CD14-positive monocyte (primary cell): ENCODE measurements around the gene ARRDC1. TPM values are rescaled to one million over a fixed set of nuclear protein-coding genes. Genes with fewer than 3 reads are reported as not detected.

Experiments
- DNase-seq, 3 donors: peaks; one replicate each; pipeline ENCODE4 v3.0.0-alpha.2; 2011 to 2022
- H2AFZ ChIP-seq: 2 replicates; pipeline ENCODE4 v1.6.0; 2012; ENCODE audit warnings: mild to moderate bottlenecking, low read depth, low read length, inconsistent platforms; ENCODE audit not compliant: insufficient read depth, poor library complexity, severe bottlenecking
- H3K27ac ChIP-seq, 2 donors: 1 replicate in 1 of 2; 2 replicates in 1 of 2; pipeline ENCODE4 v1.5.1; 2012 to 2013; ENCODE audit warnings: low read length in 2 of 2, control low read depth in 1 of 2, inconsistent platforms in 1 of 2, low read depth in 1 of 2, mild to moderate bottlenecking in 1 of 2
- H3K27me3 ChIP-seq, 2 donors: one replicate each; pipeline versions ENCODE4 v1.6.0 to v1.6.1; 2011 to 2013; ENCODE audit warnings: low read length in 2 of 2; ENCODE audit not compliant: control insufficient read depth in 2 of 2, insufficient read depth in 2 of 2
- H3K36me3 ChIP-seq, 2 donors: replicated peaks in 1 of 2; 1 replicate in 1 of 2; 2 replicates in 1 of 2; pipeline versions ENCODE4 v1.5.1 to v1.6.1; 2012 to 2013; ENCODE audit warnings: low read length in 2 of 2, control low read depth in 1 of 2, inconsistent platforms in 1 of 2, mild to moderate bottlenecking in 1 of 2; ENCODE audit not compliant: insufficient read depth in 2 of 2, control insufficient read depth in 1 of 2
- H3K4me1 ChIP-seq, 2 donors: 1 replicate in 1 of 2; 2 replicates in 1 of 2; pipeline versions ENCODE4 v1.5.1 to v1.6.1; 2012 to 2013; ENCODE audit warnings: low read length in 2 of 2, control low read depth in 1 of 2, inconsistent platforms in 1 of 2, mild to moderate bottlenecking in 1 of 2, moderate library complexity in 1 of 2; ENCODE audit not compliant: insufficient read depth in 2 of 2, control insufficient read depth in 1 of 2
- H3K4me2 ChIP-seq: replicated peaks from 2 replicates; pipeline ENCODE3; 2012; ENCODE audit warnings: low read length, moderate library complexity, mild to moderate bottlenecking; ENCODE audit not compliant: poor library complexity, severe bottlenecking; ENCODE audit errors: extremely low read depth
- H3K4me3 ChIP-seq, 3 experiments: fragments of 200-600 bp in 1 of 3; sonication (generic) in 1 of 3; replicated peaks in 1 of 3; 1 replicate in 2 of 3; 2 replicates in 1 of 3; pipeline ENCODE4 v1.5.1; 2011 to 2013; ENCODE audit warnings: low read length in 3 of 3, mild to moderate bottlenecking in 3 of 3, control low read depth in 2 of 3, low read depth in 2 of 3, inconsistent platforms in 1 of 3, moderate library complexity in 1 of 3
- H3K79me2 ChIP-seq: 2 replicates; pipeline ENCODE4 v1.6.0; 2012; ENCODE audit warnings: mild to moderate bottlenecking, control low read depth, inconsistent platforms, low read length, moderate library complexity; ENCODE audit not compliant: insufficient read depth
- H3K9ac ChIP-seq: 2 replicates; pipeline ENCODE4 v1.6.0; 2017; ENCODE audit warnings: low read length, mild to moderate bottlenecking; ENCODE audit not compliant: insufficient read depth, poor library complexity, severe bottlenecking
- H3K9me3 ChIP-seq, 2 donors: replicated peaks in 1 of 2; 1 replicate in 1 of 2; 2 replicates in 1 of 2; pipeline versions ENCODE4 v1.5.1 to v1.6.1; 2012 to 2013; ENCODE audit warnings: low read length in 2 of 2, control low read depth in 1 of 2; ENCODE audit not compliant: control insufficient read depth in 1 of 2, insufficient read depth in 1 of 2
- H4K20me1 ChIP-seq: 2 replicates; pipeline ENCODE4 v1.6.0; 2012; ENCODE audit warnings: mild to moderate bottlenecking, low read length, control low read depth, moderate library complexity; ENCODE audit not compliant: insufficient read depth
- H3K27ac Mint-ChIP-seq, 7 donors: one replicate each; pipeline ENCODE4 v1.8.0; 2020; ENCODE audit warnings: mild to moderate bottlenecking in 7 of 7, mixed read lengths in 7 of 7, moderate library complexity in 6 of 7, inconsistent platforms in 2 of 7
- H3K27me3 Mint-ChIP-seq, 3 donors: one replicate each; pipeline ENCODE4 v1.8.0; 2021 to 2022; ENCODE audit warnings: low read depth in 3 of 3, mild to moderate bottlenecking in 3 of 3, mixed read lengths in 3 of 3, moderate library complexity in 3 of 3, inconsistent platforms in 1 of 3
- H3K36me3 Mint-ChIP-seq, 2 donors: one replicate each; pipeline ENCODE4 v1.8.0; 2020; ENCODE audit warnings: mixed read lengths in 2 of 2, inconsistent platforms in 1 of 2, mild to moderate bottlenecking in 1 of 2
- H3K4me1 Mint-ChIP-seq: one replicate; pipeline ENCODE4 v1.8.0; 2020; ENCODE audit warnings: mild to moderate bottlenecking, mixed read lengths
- H3K4me3 Mint-ChIP-seq, 2 donors: one replicate each; pipeline ENCODE4 v1.8.0; 2020; ENCODE audit warnings: mild to moderate bottlenecking in 2 of 2, mixed read lengths in 2 of 2, moderate library complexity in 1 of 2
- H3K9me3 Mint-ChIP-seq, 7 donors: one replicate each; pipeline ENCODE4 v1.8.0; 2020 to 2022; ENCODE audit warnings: mixed read lengths in 7 of 7, mild to moderate bottlenecking in 6 of 7, moderate library complexity in 6 of 7, inconsistent platforms in 2 of 7
- WGBS: methylation state at CpG from one replicate; pipeline ENCODE4 v1.1.5; 2013; ENCODE audit warnings: missing lambda C conversion rate; ENCODE audit not compliant: insufficient coverage; 5-methylcytosine and 5-hydroxymethylcytosine counted together
- intact Hi-C, 2 donors: fragments of 100-400 bp; cut with micrococcal nuclease; formaldehyde crosslinking; loops; one replicate each; pipeline versions ENCODE4 v1.15.0 to v1.15.1; 2023
- polyA plus RNA-seq, 3 donors: library from polyadenylated mRNA; depleted of rRNA in 1 of 3; unstranded in 2 of 3; stranded (reverse) in 1 of 3; fragments of 300-500 nt in 2 of 3; fragments of >200 nt in 1 of 3; fragmentation: Illumina TruSeq in 2 of 3; gene quantifications; 1 replicate in 2 of 3; 2 replicates in 1 of 3; pipeline ENCODE4 v1.2.3, GENCODE V29; 2012 to 2021
- TF ChIP-seq, protein P1 (sequence below): fragments of 200-600 bp; IDR thresholded peaks from one replicate; pipeline ENCODE4 v1.8.0; 2022; ENCODE audit warnings: antibody characterized with exemption, mild to moderate bottlenecking

Gene ARRDC1
- polyA plus RNA-seq, 3 donors, result 83.2 to 454 (median 87.6) TPM

- peaks cover 27% of the 10 kb centered on the region for H3K4me1 Mint-ChIP-seq
- Histone ChIP-seq H3K4me3 (no peak overlapping the region), H3K9me3 (no peaks in the 10 kb centered on the region), H3K36me3 (peaks cover 34 to 44% of the 10 kb centered on the region in 2 donors), H2AFZ (no peak overlapping the region), H3K9ac (no peak overlapping the region), H3K27ac (no peak overlapping the region), H3K27me3 (no peaks in the 10 kb centered on the region), H3K79me2 (peaks cover 32% of the 10 kb centered on the region), H3K4me2 (no peak overlapping the region), H3K4me1 (peaks cover 14 to 28% of the 10 kb centered on the region in 2 donors), H4K20me1 (peaks cover 37% of the 10 kb centered on the region)
- peaks cover 0 to 2% (median 0%) of the 10 kb centered on the region in 3 donors for H3K27me3 Mint-ChIP-seq
- no peak overlapping the region for H3K27ac Mint-ChIP-seq
- TF ChIP-seq, protein P1, sequence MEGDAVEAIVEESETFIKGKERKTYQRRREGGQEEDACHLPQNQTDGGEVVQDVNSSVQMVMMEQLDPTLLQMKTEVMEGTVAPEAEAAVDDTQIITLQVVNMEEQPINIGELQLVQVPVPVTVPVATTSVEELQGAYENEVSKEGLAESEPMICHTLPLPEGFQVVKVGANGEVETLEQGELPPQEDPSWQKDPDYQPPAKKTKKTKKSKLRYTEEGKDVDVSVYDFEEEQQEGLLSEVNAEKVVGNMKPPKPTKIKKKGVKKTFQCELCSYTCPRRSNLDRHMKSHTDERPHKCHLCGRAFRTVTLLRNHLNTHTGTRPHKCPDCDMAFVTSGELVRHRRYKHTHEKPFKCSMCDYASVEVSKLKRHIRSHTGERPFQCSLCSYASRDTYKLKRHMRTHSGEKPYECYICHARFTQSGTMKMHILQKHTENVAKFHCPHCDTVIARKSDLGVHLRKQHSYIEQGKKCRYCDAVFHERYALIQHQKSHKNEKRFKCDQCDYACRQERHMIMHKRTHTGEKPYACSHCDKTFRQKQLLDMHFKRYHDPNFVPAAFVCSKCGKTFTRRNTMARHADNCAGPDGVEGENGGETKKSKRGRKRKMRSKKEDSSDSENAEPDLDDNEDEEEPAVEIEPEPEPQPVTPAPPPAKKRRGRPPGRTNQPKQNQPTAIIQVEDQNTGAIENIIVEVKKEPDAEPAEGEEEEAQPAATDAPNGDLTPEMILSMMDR, result no peak
- peaks cover 50 to 53% of the 10 kb centered on the region in 2 donors for H3K36me3 Mint-ChIP-seq
- DNase-seq, result no peak
- peaks cover 0 to 2% (median 0%) of the 10 kb centered on the region in 7 donors for H3K9me3 Mint-ChIP-seq
- no peak overlapping the region for H3K4me3 Mint-ChIP-seq
- WGBS, result 96% methylated on average over 8 of the region's 10 CpGs
- intact Hi-C loops, result loop anchor here in 1 of 2 donors (10.0 kb wide), 1 partner anchor 121 kb away; no protein-coding TSS in a partner anchor
These were observed 31.3 kb upstream of the ARRDC1 start for GRCh38 chr9:137574192-137574591.

- Mint-ChIP-seq H3K27me3 (peaks cover 0 to 2% (median 0%) of the 10 kb centered on the region in 3 donors), H3K4me1 (peaks cover 30% of the 10 kb centered on the region), H3K36me3 (peaks cover 47 to 50% of the 10 kb centered on the region in 2 donors), H3K9me3 (peaks cover 0 to under 1% (median 0%) of the 10 kb centered on the region in 7 donors), H3K4me3 (no peak overlapping the region), H3K27ac (peak overlapping the region in 1 of 7 donors; percentile 72)
- peaks cover 17 to 31% of the 10 kb centered on the region in 2 donors for H3K4me1 ChIP-seq
- H3K4me3 ChIP-seq, result no peak overlapping the region
- no peak overlapping the region for H3K4me2 ChIP-seq
- H3K27ac ChIP-seq, result no peak overlapping the region
- WGBS, result 90% methylated on average over 9 of the region's 9 CpGs
- peaks cover 28% of the 10 kb centered on the region for H4K20me1 ChIP-seq
- H3K9me3 ChIP-seq, result no peaks in the 10 kb centered on the region
- DNase-seq, result no peak
- TF ChIP-seq, protein P1, result no peak
- peaks cover 34 to 44% of the 10 kb centered on the region in 2 donors for H3K36me3 ChIP-seq
- H3K27me3 ChIP-seq, result no peaks in the 10 kb centered on the region
- H3K9ac ChIP-seq, result no peak overlapping the region
- intact Hi-C loops, result loop anchor here (5.0 to 10.0 kb wide), 2 partner anchors 42 to 119 kb away; partner anchors contain the start of gene EHMT1 (in 2 of the 2)
- H2AFZ ChIP-seq, result no peak overlapping the region
- H3K79me2 ChIP-seq, result peaks cover 32% of the 10 kb centered on the region
These were observed 30.1 kb upstream of the ARRDC1 start for GRCh38 chr9:137575364-137575715.
